Gastroesophageal sphincter (tissue), 4 donors: Measurements from ENCODE around the gene SLIT3. TPM values are rescaled to one million over a fixed set of nuclear protein-coding genes. Genes with fewer than 3 reads are reported as not detected.

Experiments used
- ATAC-seq: fragments of 150-250 bp; one replicate; pipeline ENCODE4 v1.9.1; 2016; ENCODE audit warnings: mild to moderate bottlenecking, moderate library complexity
- H3K27ac ChIP-seq, 4 donors: fragments of 200-600 bp; sonication (generic) in 3 of 4; 1 replicate in 3 of 4; 2 replicates in 1 of 4; pipeline ENCODE4 v1.5.1; 2016 to 2019
- H3K27me3 ChIP-seq: fragments of 200-600 bp; sonication (generic); one replicate; pipeline ENCODE4 v1.5.1; 2019
- H3K36me3 ChIP-seq, 2 donors: fragments of 200-600 bp; sonication (generic); one replicate each; pipeline ENCODE4 v1.5.1; 2019; ENCODE audit warnings: control low read depth in 1 of 2
- H3K4me1 ChIP-seq, 3 donors: fragments of 200-600 bp; sonication (generic); 1 replicate in 2 of 3; 2 replicates in 1 of 3; pipeline ENCODE4 v1.5.1; 2016 to 2019; ENCODE audit warnings: control low read depth in 2 of 3
- H3K4me3 ChIP-seq, 2 donors: fragments of 200-600 bp; sonication (generic); one replicate each; pipeline ENCODE4 v1.5.1; 2019; ENCODE audit warnings: mild to moderate bottlenecking in 1 of 2, moderate library complexity in 1 of 2
- H3K9me3 ChIP-seq, 3 donors: fragments of 200-600 bp; sonication (generic); one replicate each; pipeline ENCODE4 v1.5.1; 2017 to 2019; ENCODE audit warnings: control low read depth in 2 of 3
- EP300 ChIP-seq: sonication (generic); formaldehyde crosslinking; IDR thresholded peaks from one replicate; pipeline ENCODE4 v1.6.1; 2017; ENCODE audit warnings: antibody characterized with exemption, mild to moderate bottlenecking
- POLR2A ChIP-seq, 2 donors: fragments of 450-650 bp; IDR thresholded peaks; one replicate each; pipeline ENCODE4 v1.6.1; 2017; ENCODE audit warnings: antibody characterized with exemption in 2 of 2, mild to moderate bottlenecking in 2 of 2, moderate library complexity in 1 of 2
- POLR2AphosphoS5 ChIP-seq: sonication (generic); formaldehyde crosslinking; IDR thresholded peaks from one replicate; pipeline ENCODE4 v1.6.1; 2017; ENCODE audit warnings: antibody characterized with exemption
- WGBS, 2 donors: methylation state at CpG; one replicate each; pipeline ENCODE4 v1.1.5; 2018; ENCODE audit warnings: low coverage in 1 of 2; 5-methylcytosine and 5-hydroxymethylcytosine counted together
- total RNA-seq, 4 donors: library from RNA; depleted of rRNA; stranded (reverse); fragments of >200 nt; gene quantifications; one replicate each; pipeline ENCODE4 v1.1.0, GENCODE V29; 2016
- TF ChIP-seq, protein P1 (sequence below), 4 experiments: fragments of 200-600 bp in 2 of 4; fragments of 450-650 bp in 2 of 4; sonication (generic) in 1 of 4; IDR thresholded peaks; one replicate each; pipeline ENCODE4 v1.5.1; 2017 to 2019; ENCODE audit warnings: antibody characterized with exemption in 4 of 4, mild to moderate bottlenecking in 2 of 4, moderate library complexity in 2 of 4

Gene SLIT3
- total RNA-seq, 4 donors from 2014 or later, result 29.6 to 76.3 (median 31.1) TPM

DNA sequence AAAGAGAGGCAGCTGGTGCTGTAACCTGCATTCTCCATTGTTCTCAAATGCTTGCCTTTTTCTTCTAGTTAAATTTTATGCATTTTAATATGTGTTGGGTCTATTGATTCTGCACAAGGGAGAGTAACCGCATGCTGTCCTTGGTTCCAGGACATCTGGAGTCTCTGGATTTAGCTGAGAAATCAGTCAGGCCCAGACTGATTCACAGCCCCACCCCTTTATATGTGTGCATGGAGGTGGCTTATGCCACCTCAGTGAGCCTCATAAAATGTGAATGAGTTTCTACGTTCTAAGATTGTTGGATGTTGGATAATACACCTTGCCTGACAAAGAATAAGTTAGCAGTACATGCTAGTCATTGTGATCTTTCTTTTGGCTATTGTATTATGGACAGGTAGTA, 611.7 kb downstream of the SLIT3 start:
- ATAC-seq, result no peak
- H3K27ac ChIP-seq, result no peak overlapping the region
- TF ChIP-seq POLR2A (IDR thresholded peaks at IDR 0.05) (no peak), POLR2AphosphoS5 (no peak), EP300 (no peak)
- TF ChIP-seq, protein P1, sequence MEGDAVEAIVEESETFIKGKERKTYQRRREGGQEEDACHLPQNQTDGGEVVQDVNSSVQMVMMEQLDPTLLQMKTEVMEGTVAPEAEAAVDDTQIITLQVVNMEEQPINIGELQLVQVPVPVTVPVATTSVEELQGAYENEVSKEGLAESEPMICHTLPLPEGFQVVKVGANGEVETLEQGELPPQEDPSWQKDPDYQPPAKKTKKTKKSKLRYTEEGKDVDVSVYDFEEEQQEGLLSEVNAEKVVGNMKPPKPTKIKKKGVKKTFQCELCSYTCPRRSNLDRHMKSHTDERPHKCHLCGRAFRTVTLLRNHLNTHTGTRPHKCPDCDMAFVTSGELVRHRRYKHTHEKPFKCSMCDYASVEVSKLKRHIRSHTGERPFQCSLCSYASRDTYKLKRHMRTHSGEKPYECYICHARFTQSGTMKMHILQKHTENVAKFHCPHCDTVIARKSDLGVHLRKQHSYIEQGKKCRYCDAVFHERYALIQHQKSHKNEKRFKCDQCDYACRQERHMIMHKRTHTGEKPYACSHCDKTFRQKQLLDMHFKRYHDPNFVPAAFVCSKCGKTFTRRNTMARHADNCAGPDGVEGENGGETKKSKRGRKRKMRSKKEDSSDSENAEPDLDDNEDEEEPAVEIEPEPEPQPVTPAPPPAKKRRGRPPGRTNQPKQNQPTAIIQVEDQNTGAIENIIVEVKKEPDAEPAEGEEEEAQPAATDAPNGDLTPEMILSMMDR (IDR thresholded peaks at IDR 0.05), result no peak

DNA sequence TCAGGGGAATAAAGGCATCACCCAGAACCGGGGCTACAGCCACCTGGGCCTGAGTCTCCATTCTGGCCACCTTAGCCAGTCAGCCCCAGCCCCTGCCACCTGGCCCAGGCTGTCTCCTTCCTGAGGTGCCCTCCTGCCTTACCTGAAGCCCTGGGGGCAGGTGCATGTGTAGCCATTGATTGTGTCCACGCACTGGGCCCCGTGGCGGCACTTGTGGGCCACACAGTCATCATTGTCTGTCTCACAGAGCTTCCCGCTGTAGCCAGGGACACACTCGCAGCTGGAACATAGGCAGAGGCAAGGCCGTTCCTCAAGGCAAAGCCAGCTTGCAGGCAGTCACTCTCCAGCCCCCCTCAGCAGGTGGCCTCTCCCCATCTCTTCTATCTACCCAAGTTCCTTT, 614.1 kb downstream of the SLIT3 start:
- Histone ChIP-seq H3K4me3 (no peak overlapping the region), H3K36me3 (peaks cover 0 to 29% of the 10 kb centered on the region in 2 donors), H3K4me1 (peaks cover 0 to 15% (median 0%) of the 10 kb centered on the region in 3 donors), H3K27ac (no peak overlapping the region), H3K9me3 (no peaks in the 10 kb centered on the region), H3K27me3 (no peaks in the 10 kb centered on the region)
- no peak for ATAC-seq
- TF ChIP-seq EP300 (no peak), POLR2AphosphoS5 (no peak), POLR2A (IDR thresholded peaks at IDR 0.05) (no peak)
- TF ChIP-seq, protein P1 (IDR thresholded peaks at IDR 0.05), result no peak
- WGBS, 2 donors, result 100% methylated on average over 1 of the region's 7 CpGs

More for the DNA sequence above, 611.7 kb downstream of the SLIT3 start:
- H3K9me3 ChIP-seq, result no peaks in the 10 kb centered on the region
- H3K4me1 ChIP-seq, result no peaks in the 10 kb centered on the region
- 86 to 100% methylated on average over 2 of the region's 2 CpGs for WGBS, 2 donors
- peaks cover 0 to 39% of the 10 kb centered on the region in 2 donors for H3K36me3 ChIP-seq
- no peak overlapping the region for H3K4me3 ChIP-seq
- no peaks in the 10 kb centered on the region for H3K27me3 ChIP-seq

DNA sequence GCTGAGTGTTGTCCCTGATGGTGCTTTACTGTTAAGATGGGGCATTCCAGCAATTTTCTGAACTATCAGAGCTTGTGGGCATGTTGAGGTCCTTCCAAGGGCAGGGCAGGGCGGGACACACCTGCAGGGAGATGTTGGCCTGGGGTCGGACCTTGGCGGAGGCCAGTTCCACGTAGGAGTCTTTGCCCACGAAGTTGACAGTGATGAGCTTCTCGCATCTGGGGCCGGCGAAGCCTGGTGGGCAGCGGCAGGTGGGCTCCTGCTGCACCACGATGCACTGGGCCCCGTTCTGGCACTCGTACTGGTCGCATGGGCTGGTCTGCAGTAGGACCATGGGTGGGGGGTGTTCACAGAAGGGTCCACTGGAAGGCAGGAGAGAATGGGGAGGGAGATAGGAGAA, 615.4 kb downstream of the SLIT3 start:
- H3K27me3 ChIP-seq, result no peaks in the 10 kb centered on the region
- H3K27ac ChIP-seq, result no peak overlapping the region
- peaks cover 0 to 26% of the 10 kb centered on the region in 2 donors for H3K36me3 ChIP-seq
- peaks cover 0 to 26% (median 0%) of the 10 kb centered on the region in 3 donors for H3K4me1 ChIP-seq
- TF ChIP-seq EP300 (no peak), POLR2AphosphoS5 (no peak), POLR2A (IDR thresholded peaks at IDR 0.05) (no peak)
- TF ChIP-seq, protein P1 (IDR thresholded peaks at IDR 0.05), result no peak
- ATAC-seq, result no peak
- 97% methylated on average over 11 of the region's 13 CpGs; no CpG with 5 or more reads in 1 of the 2 donors for WGBS, 2 donors
- H3K4me3 ChIP-seq, result no peak overlapping the region
- H3K9me3 ChIP-seq, result no peaks in the 10 kb centered on the region

DNA sequence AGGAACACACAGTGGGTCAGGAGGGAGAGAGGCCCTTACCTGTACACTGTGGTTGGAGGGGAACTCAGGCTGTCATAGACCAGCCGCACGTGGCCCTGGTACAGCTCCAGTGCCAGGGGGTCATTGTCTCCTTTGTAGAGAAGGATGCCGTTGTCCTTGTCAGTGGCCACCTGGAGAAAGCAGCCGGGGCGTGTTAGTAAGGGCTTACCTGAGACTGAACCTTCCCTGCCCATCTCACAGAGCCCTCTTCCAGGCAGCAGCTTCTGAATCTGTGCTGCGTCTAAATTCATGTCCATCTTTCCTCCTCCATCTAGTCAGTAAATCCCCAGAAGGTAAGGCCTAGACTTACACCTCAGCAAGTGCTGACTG, 617.0 kb downstream of the SLIT3 start:
- Histone ChIP-seq H3K36me3 (peaks cover 0 to 26% of the 10 kb centered on the region in 2 donors), H3K27ac (no peak overlapping the region), H3K27me3 (no peaks in the 10 kb centered on the region), H3K9me3 (no peaks in the 10 kb centered on the region), H3K4me3 (no peak overlapping the region), H3K4me1 (peaks cover 0 to 40% (median 2%) of the 10 kb centered on the region in 3 donors)
- TF ChIP-seq POLR2AphosphoS5, result no peak
- no peak for TF ChIP-seq EP300
- TF ChIP-seq, protein P1 (IDR thresholded peaks at IDR 0.05), result no peak
- no peak for TF ChIP-seq POLR2A (IDR thresholded peaks at IDR 0.05)
- WGBS, 2 donors, result 100% methylated on average over 2 of the region's 6 CpGs; no CpG with 5 or more reads in 1 of the 2 donors
- ATAC-seq, result no peak

DNA sequence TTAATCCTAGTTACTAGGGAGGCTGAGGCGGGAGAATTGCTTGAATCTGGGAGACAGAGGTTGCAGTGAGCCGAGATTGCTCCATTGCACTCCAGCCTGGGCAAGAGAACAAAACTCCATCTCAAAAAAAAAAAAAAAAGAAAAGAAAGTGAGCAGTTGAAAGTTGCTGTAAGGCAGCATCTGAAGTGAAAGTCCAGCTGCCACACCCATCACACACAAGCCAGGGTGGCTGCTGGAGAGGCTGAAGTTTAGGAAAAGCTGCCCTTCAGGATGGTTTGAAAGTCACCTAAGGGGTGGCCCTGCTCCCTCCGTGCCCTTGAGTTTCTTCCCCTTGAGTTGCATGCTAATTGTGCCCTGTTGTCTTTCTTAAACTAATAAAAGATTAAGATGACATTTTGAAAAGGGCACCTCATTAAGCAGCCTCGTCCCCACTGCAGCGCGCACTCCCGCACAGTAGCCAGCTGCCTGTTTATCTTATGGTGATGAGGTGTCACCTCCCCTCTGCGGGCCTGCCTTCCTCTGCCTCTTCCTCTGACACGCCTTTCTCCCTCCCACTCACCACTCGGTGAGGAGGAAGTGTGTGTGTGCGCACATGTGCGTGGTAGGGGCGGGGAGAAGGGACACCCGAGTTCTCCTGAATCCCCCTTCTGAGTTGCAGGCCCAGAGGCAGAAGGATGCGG, 617.6 kb downstream of the SLIT3 start:
- Histone ChIP-seq H3K27ac (no peak overlapping the region), H3K9me3 (no peaks in the 10 kb centered on the region), H3K36me3 (peaks cover 0 to 26% of the 10 kb centered on the region in 2 donors), H3K4me1 (peaks cover 0 to 40% (median 2%) of the 10 kb centered on the region in 3 donors), H3K4me3 (no peak overlapping the region), H3K27me3 (no peaks in the 10 kb centered on the region)
- no peak for ATAC-seq
- 23 to 42% methylated on average over 5 to 7 of the region's 15 CpGs for WGBS, 2 donors
- TF ChIP-seq POLR2AphosphoS5 (no peak), POLR2A (IDR thresholded peaks at IDR 0.05) (no peak), EP300 (no peak)
- TF ChIP-seq, protein P1 (IDR thresholded peaks at IDR 0.05), result no peak
